HEK293 (cell line): ENCODE data around the gene PPP2R2B.

Source experiments
- ZNF121 ChIP-seq: fragments of 450-650 bp; formaldehyde crosslinking; IDR thresholded peaks from 2 replicates; pipeline ENCODE4 v1.5.1; 2016; ENCODE audit warnings: missing biosample characterization, missing genetic modification characterization
- ZNF274 ChIP-seq, 2 experiments: fragments of 200-500 bp in 1 of 2; fragments of 450-650 bp in 1 of 2; sonication (Bioruptor generic) in 1 of 2; formaldehyde crosslinking in 1 of 2; IDR thresholded peaks; 2 replicates each; pipeline versions ENCODE4 v1.5.1 to v1.6.1; 2014 to 2016; ENCODE audit warnings: borderline replicate concordance in 1 of 2, inconsistent platforms in 1 of 2, low read length in 1 of 2, missing biosample characterization in 1 of 2, missing genetic modification characterization in 1 of 2
- ZNF580 ChIP-seq: fragments of 450-650 bp; formaldehyde crosslinking; IDR thresholded peaks from 2 replicates; pipeline ENCODE4 v1.5.1; 2016; ENCODE audit warnings: missing biosample characterization, missing genetic modification characterization
- ZNF704 ChIP-seq: fragments of 450-650 bp; formaldehyde crosslinking; IDR thresholded peaks from 2 replicates; pipeline ENCODE4 v1.5.1; 2016; ENCODE audit warnings: missing biosample characterization, missing genetic modification characterization

- TF ChIP-seq ZNF704 (tag by site-specific recombination) = no peak
- no peak for TF ChIP-seq ZNF580 (tag by site-specific recombination)
- no peak for TF ChIP-seq ZNF121 (tag by site-specific recombination)
- TF ChIP-seq ZNF274 (IDR thresholded peaks at IDR 0.05; ENCODE audit: low read length) = no peak
- TF ChIP-seq ZNF274 (tag by site-specific recombination; IDR thresholded peaks at IDR 0.05; ENCODE audit: borderline replicate concordance) = no peak
Observed at GRCh38 chr5:146562461-146562860, 316.1 kb downstream of the PPP2R2B start.
